Upper lobe of right lung (tissue), 1 donor: Measurements from ENCODE around the gene BSN. TPM values are rescaled to one million over a fixed set of nuclear protein-coding genes. Genes with fewer than 3 reads are reported as not detected.

Experiments
- ATAC-seq: fragments of 200-7000 bp; cut with Tn5 transposase; one replicate; pipeline ENCODE4 v1.9.1; 2020; ENCODE audit warnings: mild to moderate bottlenecking, moderate library complexity
- DNase-seq: peaks from one replicate; pipeline ENCODE4 v3.0.0-alpha.2; 2020
- H3K27ac ChIP-seq: fragments of 200-600 bp; one replicate; pipeline ENCODE4 v1.8.0; 2022
- H3K27me3 ChIP-seq: fragments of 200-600 bp; one replicate; pipeline ENCODE4 v1.8.0; 2022; ENCODE audit warnings: mild to moderate bottlenecking
- H3K36me3 ChIP-seq: fragments of 200-600 bp; one replicate; pipeline ENCODE4 v1.8.0; 2022
- H3K4me1 ChIP-seq: fragments of 200-600 bp; one replicate; pipeline ENCODE4 v1.8.0; 2022
- H3K4me3 ChIP-seq: fragments of 200-600 bp; one replicate; pipeline ENCODE4 v1.8.0; 2022; ENCODE audit warnings: mild to moderate bottlenecking
- H3K9me3 ChIP-seq: fragments of 200-600 bp; one replicate; pipeline ENCODE4 v1.8.0; 2022
- CTCF ChIP-seq: fragments of 200-600 bp; IDR thresholded peaks from one replicate; pipeline ENCODE4 v1.8.0; 2022; ENCODE audit warnings: antibody characterized with exemption
- intact Hi-C: fragments of 100-400 bp; cut with DNase I; formaldehyde crosslinking; loops from one replicate; pipeline ENCODE4 v1.11.0; 2022
- total RNA-seq: library from RNA; stranded (reverse); fragmentation: NEBNext Ultra II Directional; extraction: Animal tissue kit (Norgen Biotek cat#: 25700); gene quantifications from one replicate; pipeline ENCODE4 v1.2.1, GENCODE V29; 2021
- donor health status: DM: no; HTN: yes; CAD: no; lungs with severe emphysema.

The BSN gene
- total RNA-seq, 1 donor from 2014 or later: 0.43 TPM

GRCh38 chr3:49636883-49637609 lies 82.8 kb downstream of the BSN start:
- no peaks in the 10 kb centered on the region for H3K4me1 ChIP-seq
- intact Hi-C loops: no loop called here
- DNase-seq: no peak
- H3K36me3 ChIP-seq: no peaks in the 10 kb centered on the region
- no peaks in the 10 kb centered on the region for H3K27me3 ChIP-seq
- no peak overlapping the region for H3K27ac ChIP-seq
- peak; percentile 8 for ATAC-seq
- H3K4me3 ChIP-seq: no peak overlapping the region
- no peak for TF ChIP-seq CTCF
- no peaks in the 10 kb centered on the region for H3K9me3 ChIP-seq

GRCh38 chr3:49638445-49638844 lies 84.2 kb downstream of the BSN start:
- H3K27ac ChIP-seq: no peak overlapping the region
- H3K4me3 ChIP-seq: no peak overlapping the region
- no peaks in the 10 kb centered on the region for H3K4me1 ChIP-seq
- DNase-seq (no peak), ATAC-seq (no peak)
- intact Hi-C loops: no loop called here
- TF ChIP-seq CTCF: no peak
- H3K27me3 ChIP-seq: no peaks in the 10 kb centered on the region
- H3K9me3 ChIP-seq: no peaks in the 10 kb centered on the region
- H3K36me3 ChIP-seq: no peaks in the 10 kb centered on the region

- Histone ChIP-seq H3K27ac (no peak overlapping the region), H3K9me3 (no peaks in the 10 kb centered on the region), H3K4me1 (no peaks in the 10 kb centered on the region), H3K4me3 (no peak overlapping the region), H3K36me3 (no peaks in the 10 kb centered on the region), H3K27me3 (no peaks in the 10 kb centered on the region)
- DNase-seq (no peak), ATAC-seq (no peak)
- TF ChIP-seq CTCF: no peak
- intact Hi-C loops: no loop called here
These were observed 85.3 kb downstream of the BSN start for GRCh38 chr3:49639551-49639950.

- intact Hi-C loops: no loop called here
- no peak for TF ChIP-seq CTCF
- Histone ChIP-seq H3K9me3 (no peaks in the 10 kb centered on the region), H3K4me1 (no peaks in the 10 kb centered on the region), H3K27me3 (no peaks in the 10 kb centered on the region), H3K27ac (no peak overlapping the region), H3K4me3 (no peak overlapping the region), H3K36me3 (no peaks in the 10 kb centered on the region)
- DNase-seq (no peak), ATAC-seq (no peak)
These were observed 87.0 kb downstream of the BSN start for GRCh38 chr3:49641292-49641691.

GRCh38 chr3:49641921-49642707 lies 87.8 kb downstream of the BSN start:
- TF ChIP-seq CTCF: no peak
- H3K36me3 ChIP-seq: no peaks in the 10 kb centered on the region
- H3K4me1 ChIP-seq: no peaks in the 10 kb centered on the region
- intact Hi-C loops: no loop called here
- no peak overlapping the region for H3K27ac ChIP-seq
- H3K4me3 ChIP-seq: no peak overlapping the region
- no peaks in the 10 kb centered on the region for H3K9me3 ChIP-seq
- ATAC-seq (no peak), DNase-seq (no peak)
- no peaks in the 10 kb centered on the region for H3K27me3 ChIP-seq
